Transverse colon (tissue), 4 donors: ENCODE results near the gene AVPR1B.

ENCODE experiments used
- CTCF ChIP-seq, 5 experiments: fragments of 200-600 bp in 3 of 5; fragments of 450-650 bp in 2 of 5; sonication (generic) in 3 of 5; IDR thresholded peaks; 1 replicate in 2 of 5; 2 replicates in 3 of 5; pipeline ENCODE4 v1.5.1; 2016 to 2017; ENCODE audit warnings: antibody characterized with exemption in 5 of 5, inconsistent platforms in 3 of 5, mild to moderate bottlenecking in 2 of 5, moderate library complexity in 1 of 5
- POLR2A ChIP-seq: fragments of 450-650 bp; IDR thresholded peaks from one replicate; pipeline ENCODE4 v1.6.1; 2016; ENCODE audit warnings: antibody characterized with exemption, mild to moderate bottlenecking, moderate library complexity
- POLR2AphosphoS5 ChIP-seq, 3 donors: sonication (generic); formaldehyde crosslinking; IDR thresholded peaks; one replicate each; pipeline ENCODE4 v1.6.1; 2016; ENCODE audit warnings: antibody characterized with exemption in 3 of 3

- TF ChIP-seq POLR2A (no peak), CTCF (IDR thresholded peaks at IDR 0.05) (no peak), POLR2AphosphoS5 (IDR thresholded peaks at IDR 0.05) (no peak)
Observed at GRCh38 chr1:206089341-206089740, 27.8 kb downstream of the AVPR1B start.
